GM13977 (cell line): ENCODE measurements around the gene MRPL58.
"Not testable (repeated sequence)": the region's sequence is repeated elsewhere in the genome, so short reads cannot be mapped to it uniquely, and the experiment has no call there.

Experiments used
- DNase-seq: peaks from one replicate; pipeline ENCODE4 v3.0.0; 2012; ENCODE audit warnings: low spot score
- in situ Hi-C: fragments of 300-500 bp; cut with MboI; formaldehyde crosslinking; loops from one replicate; pipeline ENCODE4 v1.12.0; 2022; ENCODE audit warnings: low sequenced_read_pairs, low pct_unique_long_range_greater_than_20kb, mixed read lengths, inconsistent platforms; ENCODE audit not compliant: unreplicated experiment
- TF ChIP-seq, protein P1 (sequence below): IDR thresholded peaks from 2 replicates; pipeline ENCODE4 v1.5.1; 2012; ENCODE audit warnings: mild to moderate bottlenecking, control low read depth; ENCODE audit not compliant: insufficient read depth; ENCODE audit errors: extremely low read depth, missing control alignments

MRPL58 gene

DNA sequence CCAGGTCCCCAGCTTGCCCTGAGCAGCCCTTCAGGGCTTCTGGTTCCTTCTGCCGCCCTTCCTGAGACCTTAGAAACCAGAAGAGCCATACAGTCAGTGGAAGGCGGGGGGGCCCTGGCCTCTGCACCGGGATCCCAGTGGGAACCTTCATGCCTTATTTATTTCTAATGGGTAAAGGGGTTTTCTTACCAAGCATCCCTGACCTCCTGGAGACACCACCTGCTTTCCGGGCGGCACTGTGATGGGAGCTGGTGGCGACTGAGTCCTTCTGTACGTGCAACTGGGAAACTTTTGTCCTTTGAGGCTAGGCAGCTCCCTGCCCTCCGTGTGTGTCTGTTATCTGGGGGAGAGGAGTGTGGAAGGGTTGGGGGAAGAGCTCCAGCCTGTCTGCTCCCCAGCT lies 7.2 kb upstream of the MRPL58 start:
- TF ChIP-seq, protein P1, sequence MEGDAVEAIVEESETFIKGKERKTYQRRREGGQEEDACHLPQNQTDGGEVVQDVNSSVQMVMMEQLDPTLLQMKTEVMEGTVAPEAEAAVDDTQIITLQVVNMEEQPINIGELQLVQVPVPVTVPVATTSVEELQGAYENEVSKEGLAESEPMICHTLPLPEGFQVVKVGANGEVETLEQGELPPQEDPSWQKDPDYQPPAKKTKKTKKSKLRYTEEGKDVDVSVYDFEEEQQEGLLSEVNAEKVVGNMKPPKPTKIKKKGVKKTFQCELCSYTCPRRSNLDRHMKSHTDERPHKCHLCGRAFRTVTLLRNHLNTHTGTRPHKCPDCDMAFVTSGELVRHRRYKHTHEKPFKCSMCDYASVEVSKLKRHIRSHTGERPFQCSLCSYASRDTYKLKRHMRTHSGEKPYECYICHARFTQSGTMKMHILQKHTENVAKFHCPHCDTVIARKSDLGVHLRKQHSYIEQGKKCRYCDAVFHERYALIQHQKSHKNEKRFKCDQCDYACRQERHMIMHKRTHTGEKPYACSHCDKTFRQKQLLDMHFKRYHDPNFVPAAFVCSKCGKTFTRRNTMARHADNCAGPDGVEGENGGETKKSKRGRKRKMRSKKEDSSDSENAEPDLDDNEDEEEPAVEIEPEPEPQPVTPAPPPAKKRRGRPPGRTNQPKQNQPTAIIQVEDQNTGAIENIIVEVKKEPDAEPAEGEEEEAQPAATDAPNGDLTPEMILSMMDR, result no peak
- DNase-seq, result no peak
- in situ Hi-C loops, result no loop called here

DNA sequence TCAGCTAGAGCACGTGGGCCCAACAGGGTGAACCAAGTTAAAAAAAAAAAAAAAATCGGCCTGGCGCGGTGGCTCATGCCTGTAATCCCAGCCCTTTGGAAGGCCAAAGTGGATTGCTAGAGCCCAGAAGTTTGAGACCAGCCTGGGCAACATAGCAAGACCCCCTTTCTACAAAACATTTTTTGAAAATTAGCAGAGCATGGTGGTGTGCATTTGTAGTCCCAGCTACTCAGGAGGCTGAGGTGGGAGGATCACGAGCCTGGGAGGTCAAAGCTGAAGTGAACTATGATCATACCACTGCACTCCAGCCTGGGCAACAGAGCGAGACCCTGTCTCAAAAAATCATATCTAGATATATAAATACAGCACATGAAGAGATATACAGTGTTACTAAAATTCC lies 6.4 kb upstream of the MRPL58 start:
- DNase-seq, in situ Hi-C loops: not testable (repeated sequence)

DNA sequence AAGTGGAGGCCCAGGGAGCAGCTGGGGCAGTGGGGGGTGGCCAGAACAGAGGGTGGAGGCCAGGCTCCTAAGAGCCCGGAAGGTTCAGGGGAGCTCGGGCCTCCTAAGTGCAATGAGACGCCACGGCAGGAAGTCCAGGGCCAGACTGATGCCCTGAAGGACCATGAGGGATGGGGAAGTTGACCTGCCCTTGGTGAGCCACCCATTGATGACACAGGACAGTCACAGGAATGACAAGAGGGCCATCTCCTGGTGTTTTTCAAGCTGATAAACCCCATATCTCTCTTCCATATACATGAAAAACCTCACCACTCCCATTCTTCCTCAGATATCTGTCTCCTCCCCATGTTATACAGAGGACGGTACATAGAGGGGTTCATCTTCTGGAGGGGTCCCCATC lies 5.8 kb upstream of the MRPL58 start:
- TF ChIP-seq, protein P1, result peak; percentile 4
- peak; percentile 42 for DNase-seq
- in situ Hi-C loops, result no loop called here

DNA sequence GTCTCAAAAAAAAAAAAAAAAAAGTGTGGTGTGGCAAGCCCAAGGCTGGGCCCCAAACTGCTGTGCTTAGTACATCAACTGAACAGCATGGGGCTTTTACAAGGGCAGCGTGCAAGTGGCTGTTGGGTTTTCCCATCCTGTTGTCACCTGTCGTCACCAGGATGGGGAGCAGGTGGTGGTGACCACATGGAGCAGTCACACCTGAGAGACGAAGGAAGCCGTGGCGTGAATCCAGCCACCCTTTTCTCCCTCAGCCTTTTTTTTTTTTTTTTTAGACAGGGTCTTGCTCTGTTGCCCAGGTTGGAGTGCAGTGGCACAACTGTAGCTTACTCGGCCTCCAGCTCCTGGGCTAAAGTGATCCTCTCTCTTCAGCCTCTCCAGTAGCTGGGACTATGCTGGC lies 4.1 kb upstream of the MRPL58 start:
- TF ChIP-seq, protein P1, result no peak
- in situ Hi-C loops, result no loop called here
- peak; percentile 44 for DNase-seq

DNA sequence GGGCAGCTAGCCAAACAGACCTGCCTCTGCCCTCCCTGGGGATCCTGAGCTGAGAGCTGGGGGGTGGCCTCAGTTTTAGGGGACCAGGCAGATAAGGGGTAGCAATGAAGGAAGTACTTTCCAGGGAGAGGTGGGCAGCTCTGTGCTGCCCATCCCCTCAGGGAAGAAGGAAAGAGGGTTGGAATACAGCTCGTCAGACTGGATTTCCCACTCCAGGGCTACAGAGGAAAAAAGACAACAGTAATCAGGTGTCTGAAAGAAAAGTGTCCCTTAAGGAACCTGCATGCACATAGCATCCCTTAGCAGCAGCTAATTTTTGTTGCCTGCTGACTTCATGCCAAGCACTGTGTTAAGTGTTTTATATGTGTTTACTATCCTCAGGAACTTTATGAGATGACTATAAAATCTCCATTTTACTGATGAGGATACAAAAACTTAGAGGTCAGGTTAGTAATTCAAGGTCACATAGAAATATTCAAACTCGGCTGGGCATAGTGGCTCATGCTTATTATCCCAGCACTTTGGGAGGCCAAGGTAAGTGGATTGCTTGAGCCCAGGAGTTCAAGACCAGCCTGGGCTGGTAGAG lies 3.2 kb upstream of the MRPL58 start:
- peak; percentile 17 for DNase-seq
- TF ChIP-seq, protein P1, result no peak
- in situ Hi-C loops, result no loop called here

DNA sequence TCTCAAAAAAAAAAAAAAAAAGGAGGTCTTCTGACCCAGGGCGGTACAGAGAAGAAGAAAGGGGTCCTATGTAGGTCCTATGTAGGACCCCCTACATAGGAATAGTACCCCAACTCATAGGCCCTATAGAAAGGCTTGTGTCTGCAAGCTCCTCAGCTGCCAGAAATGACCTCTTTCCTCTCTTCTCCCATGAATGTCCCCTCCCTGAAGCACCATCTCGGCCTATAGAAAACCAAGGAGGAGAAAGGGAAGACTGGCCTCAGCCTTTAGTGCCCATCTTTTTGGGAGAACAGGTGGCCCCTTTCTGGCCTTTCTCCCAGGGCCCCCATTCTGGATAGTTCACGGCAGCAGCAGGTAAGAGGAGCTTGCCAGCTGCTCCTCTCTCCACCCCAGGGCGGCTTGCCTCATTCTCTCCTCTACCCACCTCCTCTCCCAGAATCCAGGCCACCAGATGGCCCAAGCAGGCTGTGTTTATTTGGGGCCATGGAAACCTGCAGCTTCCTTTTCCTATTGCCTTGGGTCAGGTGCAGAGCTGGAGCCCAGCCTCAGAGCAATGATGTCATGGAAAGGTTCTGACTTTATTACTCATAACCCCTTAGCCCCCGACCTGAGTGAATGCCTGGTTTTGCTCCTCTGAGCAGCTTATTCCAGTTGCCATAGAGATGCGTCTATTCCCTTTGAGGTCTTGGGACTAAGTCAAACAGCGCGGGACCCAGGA lies 1.6 kb upstream of the MRPL58 start:
- DNase-seq, result peak; percentile 16
- in situ Hi-C loops, result no loop called here
- TF ChIP-seq, protein P1, result no peak

DNA sequence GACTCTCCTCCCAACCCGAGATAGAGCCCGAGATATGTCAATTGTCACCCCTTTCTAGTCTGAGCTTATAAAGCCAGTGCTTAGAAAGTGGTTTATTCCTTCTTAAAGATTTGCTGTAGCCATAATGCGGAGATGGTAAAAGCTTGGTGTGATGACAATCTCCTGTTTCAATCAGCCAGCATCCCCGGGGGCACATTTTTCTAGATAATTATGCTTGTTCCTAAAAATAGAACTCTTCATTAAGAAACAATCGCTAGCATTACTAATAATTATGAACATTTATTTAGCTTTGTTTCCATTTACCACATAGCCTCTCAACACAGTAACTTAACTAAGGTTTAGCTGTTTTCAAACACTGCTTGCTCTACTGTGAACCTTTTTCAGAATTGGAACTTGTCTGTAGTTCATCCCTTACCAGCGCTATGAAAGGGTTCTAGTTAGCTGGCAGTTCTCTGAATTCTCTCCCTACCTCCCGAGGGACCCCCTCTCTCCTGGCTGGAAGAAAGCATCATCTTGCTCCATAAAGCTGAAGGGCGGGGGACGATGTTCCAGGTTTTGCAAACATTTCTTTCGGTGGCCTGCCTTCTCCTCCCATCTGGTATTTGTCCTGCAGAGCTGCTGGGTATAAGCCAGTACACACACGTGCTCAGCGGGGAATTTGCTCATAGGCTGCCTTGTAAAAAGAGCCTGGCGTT lies 922 bp upstream of the MRPL58 start:
- DNase-seq, result peak; percentile 14
- in situ Hi-C loops, result no loop called here
- TF ChIP-seq, protein P1, result no peak
